ENCODE measurements around the gene CD81.

GRCh38 chr11:2442589-2442988 is 65.5 kb downstream of the CD81 start:
- TF ChIP-seq POLR2A (IDR thresholded peaks at IDR 0.05) (no peak), CTCF (IDR thresholded peaks at IDR 0.05) (no peak)
